Karpas-422 (cell line): ENCODE measurements around the gene WSB1. TPM values are rescaled to one million over a fixed set of nuclear protein-coding genes. Genes with fewer than 3 reads are reported as not detected.
"Not testable (repeated sequence)": the region's sequence is repeated elsewhere in the genome, so short reads cannot be mapped to it uniquely, and the experiment has no call there.

Experiments used
- DNase-seq: peaks from one replicate; pipeline ENCODE4 v3.0.0-alpha.2; 2015
- H2AFZ ChIP-seq: fragments of 200-600 bp; sonication (generic); 2 replicates; pipeline ENCODE4 v1.6.1; 2014; ENCODE audit warnings: antibody characterized with exemption, low read length, mixed read lengths
- H3K27ac ChIP-seq: fragments of 200-600 bp; sonication (generic); 2 replicates; pipeline ENCODE4 v1.5.1; 2014; ENCODE audit warnings: mild to moderate bottlenecking, low read length, moderate library complexity
- H3K27me3 ChIP-seq: fragments of 200-600 bp; sonication (generic); 2 replicates; pipeline ENCODE4 v1.6.1; 2014; ENCODE audit warnings: low read length, mixed read lengths
- H3K36me3 ChIP-seq: fragments of 200-600 bp; sonication (generic); 2 replicates; pipeline ENCODE4 v1.6.1; 2014; ENCODE audit warnings: low read length, mixed read lengths; ENCODE audit not compliant: insufficient read depth
- H3K4me1 ChIP-seq: fragments of 200-600 bp; sonication (generic); 2 replicates; pipeline ENCODE4 v1.6.1; 2014; ENCODE audit warnings: mild to moderate bottlenecking, low read length, mixed read lengths
- H3K4me2 ChIP-seq: fragments of 200-600 bp; sonication (generic); 2 replicates; pipeline ENCODE4 v1.6.1; 2014; ENCODE audit warnings: low read length, low read depth, mild to moderate bottlenecking; ENCODE audit not compliant: poor library complexity, severe bottlenecking
- H3K4me3 ChIP-seq: fragments of 200-600 bp; sonication (generic); 2 replicates; pipeline ENCODE4 v1.5.1; 2014; ENCODE audit warnings: mild to moderate bottlenecking, antibody characterized with exemption, low read length, mixed read lengths
- H3K79me2 ChIP-seq: fragments of 200-600 bp; sonication (generic); 2 replicates; pipeline ENCODE4 v1.6.1; 2014; ENCODE audit warnings: mild to moderate bottlenecking, low read length, mixed read lengths
- H3K9ac ChIP-seq: fragments of 200-600 bp; sonication (generic); 2 replicates; pipeline ENCODE4 v1.6.0; 2014; ENCODE audit warnings: low read length
- H3K9me2 ChIP-seq: fragments of 200-600 bp; sonication (generic), shearing (Covaris generic); replicated peaks from 2 replicates; pipeline ENCODE4 v1.6.0; 2014; ENCODE audit warnings: mild to moderate bottlenecking, low read length, moderate library complexity; ENCODE audit not compliant: insufficient read depth
- H3K9me3 ChIP-seq: fragments of 300-700, 200-600 bp; sonication (generic); 2 replicates; pipeline ENCODE4 v1.6.1; 2014; ENCODE audit warnings: low read length, mixed read lengths
- H4K20me1 ChIP-seq: fragments of 200-600 bp; sonication (generic); 2 replicates; pipeline ENCODE4 v1.6.1; 2014; ENCODE audit warnings: mild to moderate bottlenecking, antibody characterized with exemption, low read length, low read depth; ENCODE audit not compliant: insufficient read depth
- total RNA-seq: library from RNA; depleted of rRNA; stranded (reverse); fragments of >200 nt; shearing (Covaris generic); gene quantifications from 2 replicates; pipeline ENCODE4 v1.2.3, GENCODE V29; 2014; ENCODE audit warnings: low replicate concordance

The WSB1 gene
- total RNA-seq, 1 experiment from 2014 or later = 128 TPM

DNA sequence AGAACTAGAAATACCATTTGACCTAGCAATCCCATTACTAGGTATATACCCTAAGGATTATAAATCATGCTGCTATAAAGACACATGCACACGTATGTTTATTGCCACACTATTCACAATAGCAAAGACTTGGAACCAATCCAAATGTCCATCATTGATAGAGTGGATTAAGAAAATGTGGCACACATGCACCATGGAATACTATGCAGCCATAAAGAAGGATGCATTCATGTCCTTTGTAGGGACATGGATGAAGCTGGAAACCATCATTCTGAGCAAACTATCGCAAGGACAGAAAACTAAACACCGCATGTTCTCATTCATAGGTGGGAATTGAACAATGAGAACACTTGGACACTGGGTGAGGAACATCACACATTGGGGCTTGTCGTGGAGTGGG, 39.1 kb upstream of the WSB1 start:
- H4K20me1 ChIP-seq, H3K4me2 ChIP-seq, H3K9ac ChIP-seq, H3K36me3 ChIP-seq, H3K4me1 ChIP-seq, H2AFZ ChIP-seq, H3K79me2 ChIP-seq, H3K9me2 ChIP-seq, DNase-seq, H3K9me3 ChIP-seq, H3K27me3 ChIP-seq, H3K27ac ChIP-seq, H3K4me3 ChIP-seq: not testable (repeated sequence)

DNA sequence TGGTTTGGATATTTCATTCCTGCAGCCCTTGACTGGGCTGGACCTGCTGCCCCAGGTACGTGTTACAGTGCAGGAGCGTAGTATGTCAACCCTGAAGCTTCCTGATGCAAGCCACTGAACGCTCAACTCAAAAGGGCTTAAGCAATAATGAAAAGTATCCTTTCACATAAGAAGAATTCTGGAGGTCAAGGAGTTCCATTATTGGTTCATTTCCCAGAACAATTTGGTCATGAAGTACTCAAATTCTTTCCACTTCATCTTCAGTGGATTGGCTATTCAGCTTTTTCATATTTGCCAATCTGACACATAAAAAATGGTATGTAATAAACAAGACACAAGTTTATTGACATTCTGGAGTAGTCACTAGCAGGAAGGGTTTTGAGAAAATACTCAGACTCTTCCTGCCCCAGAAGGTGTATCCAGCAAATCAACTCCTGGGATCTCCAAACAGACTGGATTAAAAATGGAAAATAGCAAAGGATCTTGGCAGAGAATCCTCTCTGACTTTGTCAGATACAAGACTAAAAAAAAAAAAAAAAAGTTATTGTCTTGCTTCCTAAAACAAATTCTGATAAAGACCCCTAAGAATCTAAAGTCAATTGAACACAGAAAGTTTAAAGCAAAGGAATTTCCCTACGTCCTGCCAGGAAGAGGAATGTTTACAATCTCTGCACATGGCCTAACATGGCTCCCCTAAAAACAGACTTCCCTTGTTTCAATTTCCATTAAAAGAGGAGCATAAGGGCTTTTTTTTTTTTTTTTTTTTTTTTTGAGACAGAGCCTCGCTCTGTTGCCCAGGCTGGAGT, 37.5 kb upstream of the WSB1 start:
- H3K4me1 ChIP-seq = no peaks in the 10 kb centered on the region
- H4K20me1 ChIP-seq = no peaks in the 10 kb centered on the region
- no peak overlapping the region for H3K27ac ChIP-seq
- H3K36me3 ChIP-seq = no peaks in the 10 kb centered on the region
- no peak overlapping the region for H2AFZ ChIP-seq
- H3K9ac ChIP-seq = no peak overlapping the region
- H3K9me2 ChIP-seq = no peaks in the 10 kb centered on the region
- DNase-seq = no peak
- no peak overlapping the region for H3K4me2 ChIP-seq
- no peaks in the 10 kb centered on the region for H3K27me3 ChIP-seq
- H3K4me3 ChIP-seq = no peak overlapping the region
- no peaks in the 10 kb centered on the region for H3K9me3 ChIP-seq
- no peaks in the 10 kb centered on the region for H3K79me2 ChIP-seq

GRCh38 chr17:27257031-27257357, 36.9 kb upstream of the WSB1 start:
- H4K20me1 ChIP-seq = no peaks in the 10 kb centered on the region
- no peaks in the 10 kb centered on the region for H3K4me1 ChIP-seq
- no peaks in the 10 kb centered on the region for H3K79me2 ChIP-seq
- no peaks in the 10 kb centered on the region for H3K9me3 ChIP-seq
- H3K4me2 ChIP-seq = no peak overlapping the region
- H3K9ac ChIP-seq = no peak overlapping the region
- DNase-seq = no peak
- no peak overlapping the region for H2AFZ ChIP-seq
- H3K4me3 ChIP-seq = no peak overlapping the region
- H3K27me3 ChIP-seq = no peaks in the 10 kb centered on the region
- H3K9me2 ChIP-seq = no peaks in the 10 kb centered on the region
- H3K36me3 ChIP-seq = no peaks in the 10 kb centered on the region
- no peak overlapping the region for H3K27ac ChIP-seq

DNA sequence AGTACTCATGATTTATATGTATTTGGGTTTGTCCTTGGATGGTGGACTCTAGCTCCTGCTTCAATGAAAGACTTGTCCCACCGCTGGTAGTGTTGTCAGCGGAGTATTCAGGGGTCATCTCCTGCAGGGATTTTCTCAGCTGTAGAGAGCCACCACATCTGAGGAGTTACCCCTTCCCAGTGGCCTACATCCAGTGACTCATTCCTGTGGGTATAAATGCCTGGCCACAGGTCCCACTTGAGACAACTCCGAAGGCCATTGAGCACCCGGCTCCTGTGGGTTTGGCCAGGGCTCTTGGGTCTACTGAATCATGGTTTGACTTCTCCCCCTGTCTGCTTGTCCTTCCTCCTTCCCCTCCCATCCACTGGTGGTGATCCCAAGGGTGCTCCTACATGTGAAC, 34.6 kb upstream of the WSB1 start:
- Histone ChIP-seq H2AFZ (no peak overlapping the region), H3K9me3 (no peaks in the 10 kb centered on the region), H3K79me2 (no peaks in the 10 kb centered on the region), H3K27me3 (no peaks in the 10 kb centered on the region), H3K4me2 (no peak overlapping the region), H3K4me1 (no peaks in the 10 kb centered on the region), H3K27ac (no peak overlapping the region), H3K9ac (no peak overlapping the region), H4K20me1 (no peaks in the 10 kb centered on the region), H3K9me2 (no peaks in the 10 kb centered on the region), H3K4me3 (no peak overlapping the region), H3K36me3 (no peaks in the 10 kb centered on the region)
- no peak for DNase-seq

- no peak overlapping the region for H3K27ac ChIP-seq
- H3K79me2 ChIP-seq = no peaks in the 10 kb centered on the region
- no peaks in the 10 kb centered on the region for H3K4me1 ChIP-seq
- no peak overlapping the region for H3K4me3 ChIP-seq
- no peak overlapping the region for H2AFZ ChIP-seq
- H3K9me2 ChIP-seq = no peaks in the 10 kb centered on the region
- no peaks in the 10 kb centered on the region for H3K27me3 ChIP-seq
- H4K20me1 ChIP-seq = no peaks in the 10 kb centered on the region
- no peak for DNase-seq
- H3K36me3 ChIP-seq = no peaks in the 10 kb centered on the region
- H3K9me3 ChIP-seq = no peaks in the 10 kb centered on the region
- no peak overlapping the region for H3K9ac ChIP-seq
- no peak overlapping the region for H3K4me2 ChIP-seq
Observed at GRCh38 chr17:27263386-27263785, 30.5 kb upstream of the WSB1 start.

GRCh38 chr17:27264068-27264812, 29.7 kb upstream of the WSB1 start:
- Histone ChIP-seq H3K9me3 (no peaks in the 10 kb centered on the region), H3K27ac (no peak overlapping the region), H3K36me3 (no peaks in the 10 kb centered on the region), H3K27me3 (no peaks in the 10 kb centered on the region), H3K9ac (no peak overlapping the region), H3K4me2 (no peak overlapping the region), H3K9me2 (no peaks in the 10 kb centered on the region), H4K20me1 (no peaks in the 10 kb centered on the region), H3K4me1 (no peaks in the 10 kb centered on the region), H2AFZ (no peak overlapping the region), H3K4me3 (no peak overlapping the region), H3K79me2 (no peaks in the 10 kb centered on the region)
- DNase-seq = no peak

- no peaks in the 10 kb centered on the region for H3K9me3 ChIP-seq
- no peak overlapping the region for H2AFZ ChIP-seq
- H4K20me1 ChIP-seq = no peaks in the 10 kb centered on the region
- no peak overlapping the region for H3K27ac ChIP-seq
- no peaks in the 10 kb centered on the region for H3K4me1 ChIP-seq
- H3K4me3 ChIP-seq = no peak overlapping the region
- no peak for DNase-seq
- no peaks in the 10 kb centered on the region for H3K79me2 ChIP-seq
- H3K9me2 ChIP-seq = no peaks in the 10 kb centered on the region
- H3K27me3 ChIP-seq = no peaks in the 10 kb centered on the region
- H3K4me2 ChIP-seq = no peak overlapping the region
- H3K9ac ChIP-seq = no peak overlapping the region
- no peaks in the 10 kb centered on the region for H3K36me3 ChIP-seq
Observed at GRCh38 chr17:27265333-27265732, 28.6 kb upstream of the WSB1 start.

GRCh38 chr17:27266228-27266627, 27.7 kb upstream of the WSB1 start:
- Histone ChIP-seq H3K9me2 (no peaks in the 10 kb centered on the region), H3K9ac (no peak overlapping the region)
- DNase-seq = no peak

More at GRCh38 chr17:27266228-27266627, 27.7 kb upstream of the WSB1 start:
- Histone ChIP-seq H3K4me2 (no peak overlapping the region), H3K9me3 (no peaks in the 10 kb centered on the region), H3K79me2 (no peaks in the 10 kb centered on the region), H3K4me1 (no peaks in the 10 kb centered on the region), H3K27me3 (no peaks in the 10 kb centered on the region), H3K4me3 (no peak overlapping the region), H2AFZ (no peak overlapping the region), H4K20me1 (no peaks in the 10 kb centered on the region), H3K36me3 (no peaks in the 10 kb centered on the region), H3K27ac (no peak overlapping the region)
